G401.6 (cell line): ENCODE measurements around the gene AKIRIN2.
"Not testable (repeated sequence)": the region's sequence is repeated elsewhere in the genome, so short reads cannot be mapped to it uniquely, and the experiment has no call there.

Experiments
- FAIRE-seq: peaks from 2 replicates; lab custom pipeline; 2012; peaks lifted over from hg19 to GRCh38; lab: Jason Lieb, UNC

Gene AKIRIN2

DNA sequence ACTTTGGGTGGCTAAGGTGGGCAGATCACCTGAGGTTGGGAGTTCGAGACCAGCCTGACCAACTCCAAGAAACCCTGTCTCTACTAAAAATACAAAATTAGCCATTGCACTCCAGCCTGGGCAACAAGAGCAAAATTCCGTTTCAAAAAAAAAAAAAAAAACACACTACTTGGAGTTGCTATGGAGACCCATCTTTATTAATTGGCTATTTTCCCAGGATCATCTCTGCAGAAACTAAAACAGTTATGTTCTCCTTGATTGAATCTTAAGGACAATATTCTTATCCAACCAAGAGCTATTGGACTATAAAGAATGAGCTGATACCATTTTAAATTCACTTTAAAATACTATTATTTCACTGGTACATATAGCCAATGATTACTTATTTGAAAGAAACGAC is 14.7 kb downstream of the AKIRIN2 start:
- no peak for FAIRE-seq

DNA sequence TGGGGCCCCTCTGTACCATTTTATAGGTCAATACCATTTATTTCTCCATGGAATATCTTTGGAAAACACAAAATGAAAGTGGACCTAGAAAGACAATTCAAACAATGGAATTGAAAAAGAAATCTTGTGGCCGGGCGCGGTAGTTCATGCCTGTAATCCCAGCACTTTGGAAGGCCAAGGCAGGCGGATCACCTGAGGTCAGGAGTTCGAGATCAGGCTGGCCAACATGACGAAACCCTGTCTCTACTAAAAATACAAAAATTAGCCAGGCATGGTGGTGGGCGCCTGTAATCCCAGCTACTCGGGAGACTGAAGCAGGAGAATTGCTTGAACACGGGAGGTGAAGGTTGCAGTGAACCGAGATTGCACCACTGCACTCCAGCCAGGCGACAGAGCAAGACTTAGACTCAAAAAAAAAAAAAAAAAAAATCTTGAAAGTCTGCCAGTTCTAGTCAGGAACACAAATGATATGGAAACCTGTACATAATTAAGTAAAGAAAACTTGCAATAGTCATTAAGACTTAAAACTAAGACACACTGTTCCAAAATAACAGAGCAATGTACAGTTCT is 15.3 kb downstream of the AKIRIN2 start:
- FAIRE-seq = not testable (repeated sequence)

DNA sequence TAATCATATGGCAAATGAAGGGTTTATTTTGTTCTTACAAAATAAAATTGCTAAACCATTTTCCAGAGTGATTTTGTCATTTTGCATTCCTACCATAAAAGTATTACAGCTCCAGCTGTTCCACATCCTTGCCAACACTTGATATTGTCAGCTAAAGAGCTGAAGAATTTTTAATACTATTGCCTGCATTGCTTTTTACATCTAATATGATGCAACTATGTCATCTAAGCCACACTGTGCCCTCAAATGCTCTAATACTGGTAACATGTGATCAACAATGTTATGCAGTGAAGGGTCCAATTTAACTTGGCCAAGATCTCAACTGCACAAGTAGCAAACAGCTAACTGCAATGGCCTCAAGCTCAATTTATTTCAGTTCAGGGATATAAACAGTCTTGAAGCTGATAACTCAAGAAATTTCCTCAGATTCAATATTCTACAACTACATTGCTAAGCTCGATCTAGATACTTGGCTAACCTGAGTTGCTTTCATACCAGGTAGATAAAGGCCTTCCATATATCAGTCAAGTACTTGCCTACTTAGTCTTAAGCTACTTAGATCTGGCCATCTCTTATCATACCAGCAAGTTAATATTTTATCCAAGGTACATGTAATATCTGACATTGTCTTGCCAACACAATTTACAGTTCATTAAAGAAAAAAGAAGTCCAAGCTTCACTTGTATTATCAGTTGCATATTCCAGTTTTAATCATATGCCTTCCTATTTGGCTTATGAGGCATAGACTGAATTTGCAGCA is 17.0 kb downstream of the AKIRIN2 start:
- FAIRE-seq = no peak

DNA sequence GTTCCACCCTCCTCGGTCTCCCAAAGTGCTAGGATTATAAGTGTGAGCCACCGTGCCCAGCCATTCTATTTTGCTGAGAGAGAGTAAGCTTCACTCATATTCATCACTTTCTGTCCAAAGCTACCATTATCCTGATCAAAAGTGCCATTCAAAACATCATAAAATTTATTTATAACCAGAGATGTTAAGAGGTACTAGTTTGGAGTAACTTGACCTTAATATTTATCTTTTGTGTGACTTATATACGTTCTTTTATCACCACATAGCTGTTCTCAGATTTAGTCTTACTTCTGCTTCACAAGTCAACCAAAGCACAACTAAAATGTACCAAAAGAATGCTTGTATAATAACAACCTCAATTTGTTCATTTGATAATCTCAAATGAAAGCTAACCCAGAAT is 18.1 kb downstream of the AKIRIN2 start:
- no peak for FAIRE-seq

DNA sequence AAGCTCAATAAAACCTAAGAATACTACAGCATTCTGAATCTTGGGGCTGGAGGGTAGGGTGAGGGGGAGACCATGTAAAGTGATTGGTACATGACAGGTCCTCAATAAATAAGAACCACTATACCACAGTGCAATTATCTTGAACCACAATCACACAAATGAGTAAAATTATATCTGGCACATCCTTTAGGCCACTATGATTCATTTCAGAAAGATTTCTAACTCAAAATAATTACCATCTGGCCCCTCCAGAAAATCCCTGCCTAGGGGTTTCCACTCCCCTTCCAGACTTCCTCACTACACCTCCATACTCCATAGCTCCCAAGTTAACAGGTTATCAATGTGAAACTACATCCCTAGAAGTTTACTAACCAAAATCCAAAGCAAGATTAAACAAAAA is 19.7 kb downstream of the AKIRIN2 start:
- no peak for FAIRE-seq

DNA sequence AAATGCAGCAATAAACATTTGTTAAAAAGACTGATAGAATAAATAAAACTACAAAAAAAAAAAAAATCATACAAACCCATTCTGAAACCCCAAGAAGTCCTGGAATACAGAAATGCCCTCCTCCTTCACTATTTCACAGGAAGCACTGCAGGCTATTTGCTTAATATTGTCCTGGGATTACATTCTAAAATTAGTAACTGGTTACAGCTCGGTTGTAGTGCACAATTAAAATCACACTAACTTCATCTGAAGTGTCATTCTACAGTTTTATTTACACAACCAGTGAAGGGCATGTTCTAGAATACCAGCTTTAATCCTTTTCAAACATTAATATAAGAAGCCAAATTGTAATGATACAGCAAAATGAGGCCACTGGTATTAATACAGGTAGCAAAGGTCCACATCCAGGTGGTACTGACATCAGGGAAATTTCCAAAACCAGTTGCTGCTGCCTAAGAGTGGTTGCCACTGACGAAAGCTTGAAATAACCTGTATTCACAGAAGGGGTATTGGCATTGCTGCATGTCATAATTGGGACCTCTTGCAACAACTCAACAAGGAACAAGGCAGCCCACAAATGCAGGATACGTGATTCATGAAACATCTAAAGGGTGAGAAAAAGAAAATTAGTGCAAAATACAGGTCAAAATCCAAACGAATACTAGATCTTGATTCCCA is 26.9 kb downstream of the AKIRIN2 start:
- FAIRE-seq = no peak

DNA sequence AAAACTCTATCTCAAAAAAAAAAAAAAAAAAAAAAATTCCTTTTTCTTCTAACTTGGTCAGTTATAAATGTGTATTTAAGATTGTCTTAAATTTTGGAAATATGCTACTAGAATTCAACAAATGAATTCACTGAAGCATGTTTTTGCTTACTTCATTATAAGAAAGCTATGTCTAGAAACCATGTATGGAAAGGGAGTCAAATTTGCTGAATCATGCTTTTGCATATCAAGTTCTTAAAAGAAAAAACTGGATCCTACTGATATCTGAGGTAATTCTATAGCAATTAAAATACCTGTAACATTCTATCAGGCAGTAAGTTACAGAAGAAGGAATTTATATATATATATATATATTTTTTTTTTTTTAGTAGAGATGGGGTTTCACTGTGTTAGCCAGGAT is 27.7 kb downstream of the AKIRIN2 start:
- no peak for FAIRE-seq

DNA sequence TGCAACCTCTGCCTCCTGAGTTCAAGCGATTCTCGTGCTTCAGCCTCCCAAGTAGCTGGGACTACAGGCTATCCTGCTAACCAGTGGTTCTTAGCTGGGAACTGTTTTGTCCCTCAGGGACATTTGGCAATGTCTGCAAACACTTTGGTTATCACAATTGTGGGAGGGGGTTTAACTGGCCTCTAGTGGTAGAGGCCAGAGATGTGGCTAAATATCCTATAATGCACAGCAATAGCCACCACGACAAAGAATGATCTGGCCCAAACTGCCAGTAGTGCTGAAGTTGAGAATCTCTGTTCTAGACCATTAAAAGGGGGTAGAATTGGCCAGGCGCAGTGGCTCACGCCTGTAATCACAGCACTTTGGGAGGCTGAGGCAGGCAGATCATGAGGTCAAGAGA is 28.8 kb downstream of the AKIRIN2 start:
- no peak for FAIRE-seq

DNA sequence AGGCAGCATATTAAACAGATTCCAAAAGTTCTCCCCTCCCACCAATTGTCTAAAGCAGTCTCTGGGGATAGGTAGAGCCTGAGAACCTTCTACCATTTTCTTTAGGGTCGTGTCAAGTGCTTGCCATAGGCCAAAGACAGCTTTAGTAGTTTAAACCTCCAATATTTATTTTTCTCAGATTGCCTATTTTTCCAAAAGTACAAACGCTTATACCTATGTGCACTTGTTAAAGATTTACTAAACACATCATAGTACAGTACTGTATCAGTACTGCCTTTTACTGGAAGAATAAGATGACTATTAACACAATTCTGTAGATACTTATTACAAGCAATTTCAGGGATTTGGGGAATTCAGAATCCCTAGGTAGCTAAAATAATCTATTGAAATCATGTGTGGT is 29.4 kb downstream of the AKIRIN2 start:
- FAIRE-seq = no peak

DNA sequence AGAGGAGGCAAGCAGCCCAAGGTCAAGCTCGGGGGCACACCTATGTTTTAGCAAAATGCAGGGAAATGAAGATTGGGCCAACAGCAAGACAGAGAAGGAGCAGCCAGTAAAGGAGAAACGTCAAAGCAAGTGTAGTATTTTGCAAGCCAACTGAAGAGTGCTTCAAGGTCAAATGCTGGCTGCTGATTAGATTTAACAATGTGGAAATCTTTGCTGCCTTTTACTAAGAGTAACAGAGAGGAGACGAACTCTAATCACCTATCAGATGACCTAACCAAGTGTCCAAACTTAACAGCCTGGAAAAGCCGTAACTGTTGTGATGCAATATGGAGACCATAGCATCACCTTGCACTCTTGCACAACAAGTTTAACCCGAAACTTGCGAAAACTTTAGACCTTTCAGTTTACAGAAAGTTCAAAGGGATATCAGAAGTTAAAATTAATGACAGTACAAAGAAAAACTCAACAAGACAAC is 30.4 kb downstream of the AKIRIN2 start:
- FAIRE-seq = no peak

DNA sequence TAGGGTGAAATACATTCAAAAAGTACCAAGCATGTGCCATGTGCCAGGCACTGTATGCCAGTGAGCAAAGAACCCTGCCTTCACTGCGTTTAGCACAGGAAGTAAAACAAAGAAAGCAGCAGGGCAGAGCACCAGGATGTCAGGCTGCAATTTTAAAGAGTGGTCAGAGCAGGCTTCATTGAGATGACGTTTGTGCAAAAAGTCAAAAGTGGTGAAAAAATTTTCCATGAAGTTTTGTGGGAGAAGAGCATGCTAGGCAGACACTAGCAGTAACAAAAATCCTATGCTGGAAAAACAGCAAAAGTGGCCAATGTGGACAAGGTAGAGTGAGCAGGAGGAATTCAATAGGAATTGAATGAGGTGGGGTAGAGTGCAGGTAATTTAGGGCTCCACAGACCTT is 31.3 kb downstream of the AKIRIN2 start:
- no peak for FAIRE-seq

DNA sequence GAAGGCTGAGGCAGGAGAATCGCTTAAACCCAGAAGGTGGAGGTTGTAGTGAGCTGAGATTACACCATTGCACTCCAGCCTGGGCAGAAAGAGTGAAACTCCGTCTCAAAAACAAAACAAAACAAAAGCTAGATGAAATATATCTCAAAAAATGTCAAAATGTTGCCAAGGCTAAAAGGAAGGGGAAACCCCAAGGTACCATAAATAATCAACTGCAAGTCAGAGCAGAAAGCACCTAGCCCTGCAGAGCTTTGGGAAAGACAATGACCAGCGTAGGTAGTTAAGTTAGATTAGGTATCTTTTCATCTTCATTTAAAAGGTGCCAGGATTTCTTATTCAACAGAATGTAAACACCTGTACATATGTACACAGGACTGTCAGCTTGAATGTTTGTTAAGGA is 33.0 kb downstream of the AKIRIN2 start:
- no peak for FAIRE-seq

DNA sequence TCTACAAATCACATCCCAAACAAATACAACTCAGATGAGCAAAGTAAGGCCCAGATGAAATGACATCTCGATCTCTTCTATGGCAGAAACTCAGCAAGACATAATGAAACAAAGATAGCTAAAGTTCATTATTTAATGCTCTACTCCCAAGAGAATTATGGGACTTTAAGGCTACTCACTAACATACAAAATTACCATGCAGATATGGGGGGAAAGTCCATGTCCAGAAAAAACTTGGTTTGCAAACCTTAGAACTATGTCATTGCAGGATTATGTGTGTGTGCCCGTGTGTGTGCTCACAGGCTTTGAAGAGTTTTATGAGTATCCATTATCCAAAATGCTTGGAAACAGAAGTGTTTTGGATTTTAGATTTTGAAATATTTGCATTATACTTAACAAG is 34.0 kb downstream of the AKIRIN2 start:
- no peak for FAIRE-seq

DNA sequence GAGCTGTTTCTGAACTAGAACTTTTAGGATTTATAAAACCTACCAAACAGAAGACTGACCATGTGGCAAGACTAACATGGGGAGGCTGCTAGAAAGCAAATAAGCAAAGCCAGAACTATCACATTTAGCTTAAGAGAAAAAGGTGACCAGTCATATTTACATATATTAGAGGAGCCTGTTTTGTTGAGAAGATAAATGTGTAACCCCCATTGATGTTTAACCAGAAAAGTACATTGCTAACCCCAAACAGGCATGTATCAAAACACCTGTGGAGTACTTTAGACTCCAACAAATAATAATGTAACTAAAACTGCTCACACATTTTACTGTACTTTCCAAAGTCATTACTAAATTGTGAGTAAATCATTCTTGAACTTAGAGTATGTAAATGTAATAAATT is 35.0 kb downstream of the AKIRIN2 start:
- no peak for FAIRE-seq

DNA sequence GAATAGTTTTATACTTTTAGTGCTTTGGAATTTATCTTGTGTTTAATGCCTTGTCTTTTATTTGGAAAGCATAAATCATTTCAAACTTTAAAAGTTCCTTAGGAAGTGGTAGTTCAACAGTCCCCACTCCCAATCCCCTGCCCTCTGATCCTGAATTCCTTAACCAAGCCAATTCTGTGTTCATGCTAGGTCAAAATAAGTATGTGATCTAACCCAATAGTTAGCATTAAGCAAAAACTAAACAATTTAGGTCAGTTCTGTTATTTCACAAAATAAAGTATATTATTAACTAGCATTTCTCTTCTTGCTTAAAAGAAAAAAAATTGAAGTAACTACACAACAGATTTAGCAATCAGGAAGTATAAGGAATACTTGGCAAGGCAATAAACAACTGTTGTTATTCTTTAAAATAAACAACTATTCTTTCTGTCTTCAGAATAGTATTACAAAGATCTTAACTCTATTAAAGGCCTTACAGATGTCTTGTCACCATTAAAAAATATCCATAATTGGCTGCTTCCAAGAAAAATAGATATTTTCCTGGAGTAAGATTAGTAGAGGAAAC is 37.0 kb downstream of the AKIRIN2 start:
- FAIRE-seq = no peak

DNA sequence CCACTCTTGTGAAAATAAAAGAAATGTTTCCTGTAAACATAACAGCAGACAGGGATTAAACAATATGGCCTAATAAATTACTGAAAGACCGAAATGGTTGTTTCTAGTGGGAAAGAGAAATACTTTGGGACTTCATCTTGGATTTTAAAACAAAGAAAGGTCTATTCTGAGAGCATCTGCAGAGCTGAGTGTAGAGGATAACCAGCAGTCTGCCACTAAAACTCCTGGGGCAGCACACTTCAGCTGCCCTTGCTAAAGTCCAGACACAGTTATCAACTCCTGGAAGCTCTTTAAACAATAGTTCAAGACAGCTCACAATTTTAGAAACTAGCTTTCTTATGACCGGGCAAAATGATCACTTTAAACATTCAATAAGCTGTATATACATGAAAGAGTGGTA is 38.6 kb downstream of the AKIRIN2 start:
- FAIRE-seq = no peak

DNA sequence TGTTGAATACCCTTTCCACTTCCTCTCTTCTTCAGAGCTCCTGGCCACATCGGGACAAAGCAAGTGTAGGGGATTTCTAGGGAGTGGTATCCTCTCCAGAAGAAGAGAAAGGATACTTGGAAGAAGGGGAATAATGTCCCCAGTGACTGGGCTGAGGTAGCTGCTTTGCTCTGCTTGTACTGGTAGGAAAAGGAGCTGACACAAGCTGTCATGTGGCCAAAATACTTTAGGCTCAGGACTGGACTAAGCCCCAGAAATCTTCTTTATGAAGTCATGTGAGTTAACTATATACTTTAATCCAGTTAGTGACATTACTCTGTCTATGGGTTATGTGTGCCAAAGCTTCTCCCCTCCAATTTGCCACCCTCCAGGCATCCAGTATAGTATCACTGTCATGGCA is 40.5 kb downstream of the AKIRIN2 start:
- no peak for FAIRE-seq

DNA sequence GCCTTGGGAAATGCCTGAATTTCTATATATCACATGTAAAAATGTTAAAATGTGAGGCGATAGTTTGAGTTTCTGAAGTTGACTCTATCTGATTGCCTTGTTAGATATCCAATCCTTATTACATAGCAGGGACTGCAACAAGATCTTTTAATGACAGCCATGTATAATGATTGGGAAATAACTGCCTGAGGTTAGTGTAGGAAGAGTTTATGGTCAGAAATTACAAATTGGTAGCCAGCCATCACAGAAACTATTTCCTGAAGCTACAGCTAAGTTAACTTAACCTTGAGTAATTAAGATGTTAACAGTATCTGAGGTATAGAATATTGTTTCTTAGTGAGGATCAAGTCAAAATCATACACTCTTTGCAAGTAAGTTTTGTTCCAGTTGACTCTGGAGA is 41.0 kb downstream of the AKIRIN2 start:
- FAIRE-seq = no peak

DNA sequence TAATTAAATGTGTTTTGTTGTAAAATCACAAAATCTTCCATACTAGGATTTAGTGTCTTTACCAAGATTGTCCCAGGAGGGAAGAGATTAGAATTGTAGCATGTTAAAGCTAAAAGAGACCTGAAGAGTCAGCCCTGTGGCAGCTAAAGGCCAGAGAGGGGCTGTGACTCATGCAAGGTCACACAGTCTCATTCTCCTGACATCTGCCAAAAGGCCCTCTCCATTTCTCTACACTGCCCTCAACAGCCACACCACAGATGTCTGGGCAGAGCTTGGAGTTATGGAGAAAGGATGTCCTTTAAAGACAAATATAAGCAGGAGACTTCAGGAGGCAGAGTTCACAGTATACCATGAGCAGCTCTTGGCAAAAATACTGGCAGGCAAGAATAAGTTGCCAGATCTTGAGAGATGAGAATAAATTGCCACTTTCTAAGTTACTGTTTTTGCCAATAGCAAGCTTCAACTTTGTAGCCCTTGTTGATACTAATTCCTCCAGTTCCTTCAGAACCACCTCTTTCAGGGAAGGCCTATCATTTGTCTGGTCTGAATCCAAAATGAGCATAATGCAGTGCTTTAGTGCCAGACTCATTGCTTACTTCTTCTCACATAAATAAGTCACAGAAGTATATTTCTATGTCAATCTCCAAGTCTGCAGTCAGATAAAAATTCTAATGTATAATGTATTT is 41.7 kb downstream of the AKIRIN2 start:
- no peak for FAIRE-seq

DNA sequence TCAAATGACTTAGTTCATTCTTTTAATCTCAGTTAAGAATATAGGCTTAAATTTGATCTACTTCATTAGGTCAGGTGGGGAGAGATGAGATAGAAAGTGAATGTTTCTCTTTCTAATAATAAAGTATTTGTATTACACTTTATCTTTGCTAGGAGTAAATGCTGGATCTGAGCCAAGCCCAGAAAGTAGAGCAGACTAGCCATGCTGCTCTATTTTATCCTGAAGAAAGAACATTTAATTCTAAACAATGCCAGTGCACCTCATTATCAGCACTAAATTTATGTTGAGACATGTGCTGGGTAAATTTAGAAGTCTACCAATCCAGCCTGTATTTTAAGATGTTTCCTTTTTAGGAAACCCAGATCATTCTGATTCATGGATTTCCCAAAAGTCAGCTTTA is 43.5 kb downstream of the AKIRIN2 start:
- no peak for FAIRE-seq

DNA sequence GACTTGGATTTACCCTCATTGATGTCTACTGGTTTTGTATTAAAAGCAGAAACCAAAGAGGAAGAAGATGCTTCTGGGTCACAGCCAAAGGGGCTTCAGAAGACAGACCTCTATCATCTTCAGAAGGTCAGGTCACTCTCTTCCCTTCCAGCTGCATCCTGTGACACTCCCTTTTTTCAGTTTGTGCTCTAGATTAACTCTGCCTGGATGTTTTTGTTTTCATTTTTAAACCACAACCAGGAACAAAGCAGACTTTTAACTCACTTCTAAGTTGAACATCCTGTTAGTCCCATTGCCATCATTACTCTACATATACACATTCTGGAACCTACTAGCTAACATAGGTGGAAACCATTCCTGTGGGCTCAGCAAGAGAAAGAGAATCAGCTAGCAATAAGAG is 45.2 kb downstream of the AKIRIN2 start:
- no peak for FAIRE-seq

DNA sequence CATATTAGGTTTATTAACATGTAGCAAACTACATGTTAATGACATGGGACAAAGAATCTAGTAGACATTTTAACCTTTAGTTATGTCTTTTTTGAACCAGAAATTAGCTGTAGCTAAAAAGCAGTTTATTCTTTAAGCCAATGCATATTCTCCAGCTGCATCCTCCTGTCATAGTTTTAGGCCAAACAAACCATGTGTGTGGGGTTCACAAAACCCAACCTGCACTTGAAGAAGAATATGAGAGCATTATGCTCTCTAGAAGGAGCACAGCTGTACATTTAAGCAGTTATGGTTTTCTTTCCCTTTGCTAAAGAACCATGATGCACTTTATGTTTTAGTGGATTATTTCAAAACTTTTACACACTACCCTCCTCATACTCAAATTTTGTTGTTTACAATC is 46.2 kb downstream of the AKIRIN2 start:
- FAIRE-seq = no peak
